Effector memory CD4-positive, alpha-beta T cell (primary cell): Measurements from ENCODE around the gene SLC12A7.
A peak's percentile ranks its signal among the peaks of the same experiment; 100 is the strongest.

Experiments
- DNase-seq, 3 donors: peaks; one replicate each; pipeline ENCODE4 v3.0.0-alpha.2; 2020
- H3K27ac ChIP-seq: 2 replicates; pipeline ENCODE4 v1.7.0; 2013; ENCODE audit warnings: mild to moderate bottlenecking, low read length, moderate library complexity; ENCODE audit not compliant: insufficient read depth, poor library complexity, severe bottlenecking
- H3K27me3 ChIP-seq: replicated peaks from 2 replicates; pipeline ENCODE4 v1.7.0; 2013; ENCODE audit warnings: mild to moderate bottlenecking, low read length; ENCODE audit not compliant: insufficient read depth, control insufficient read depth, poor library complexity, severe bottlenecking
- H3K36me3 ChIP-seq: 2 replicates; pipeline ENCODE4 v1.7.0; 2013; ENCODE audit warnings: mild to moderate bottlenecking, low read length, moderate library complexity; ENCODE audit not compliant: control insufficient read depth, insufficient read depth
- H3K4me1 ChIP-seq: 2 replicates; pipeline ENCODE4 v1.7.0; 2013; ENCODE audit warnings: low read length, mild to moderate bottlenecking; ENCODE audit not compliant: control insufficient read depth, insufficient read depth, poor library complexity, severe bottlenecking
- H3K4me3 ChIP-seq: 2 replicates; pipeline ENCODE4 v1.7.0; 2013; ENCODE audit warnings: low read length, low read depth, mild to moderate bottlenecking; ENCODE audit not compliant: insufficient read depth, poor library complexity, severe bottlenecking
- H3K9me3 ChIP-seq: 2 replicates; pipeline ENCODE4 v1.7.0; 2013; ENCODE audit warnings: mild to moderate bottlenecking, low read length, moderate library complexity; ENCODE audit not compliant: control insufficient read depth

Gene SLC12A7

DNA sequence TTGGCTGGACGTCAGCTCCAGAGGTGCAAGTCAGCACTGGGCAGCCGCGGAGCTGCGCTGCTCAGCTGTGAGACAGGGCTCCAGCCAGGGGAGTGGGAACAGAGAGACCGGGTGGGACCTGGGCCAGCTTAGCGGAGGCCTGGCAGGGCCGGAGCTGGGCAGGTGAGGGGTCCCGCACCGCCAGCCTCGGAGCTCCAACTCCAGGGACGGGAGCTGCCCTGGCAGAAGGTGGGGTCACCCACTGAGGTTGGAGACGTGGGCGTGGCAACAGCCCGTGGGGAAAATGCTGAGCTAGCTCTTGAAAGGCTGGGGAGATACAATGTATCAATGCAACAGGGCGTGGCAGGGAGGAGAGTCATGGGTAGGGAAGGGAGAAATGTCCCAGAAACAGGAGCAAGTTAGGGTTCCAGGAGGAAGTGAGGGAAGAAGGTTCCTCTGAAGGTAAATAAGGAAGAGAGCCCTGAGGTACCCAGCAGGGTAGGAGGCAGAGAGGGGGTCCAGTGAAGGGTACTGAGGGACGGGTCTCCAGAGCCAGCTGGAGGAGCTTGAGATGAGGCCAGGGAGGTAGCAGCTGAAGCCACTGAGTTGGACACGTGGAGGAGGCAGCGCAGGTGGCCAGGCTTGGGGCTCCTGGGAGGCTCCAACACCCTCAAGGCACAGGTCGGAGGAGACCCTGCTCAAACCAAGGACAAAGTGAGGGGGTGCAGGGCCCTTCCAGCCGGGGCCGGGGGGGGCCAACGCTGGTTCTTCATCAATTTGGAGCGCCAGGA, 104.0 kb downstream of the SLC12A7 start:
- Histone ChIP-seq H3K9me3 (no peaks in the 10 kb centered on the region), H3K36me3 (no peaks in the 10 kb centered on the region), H3K27ac (no peak overlapping the region), H3K4me3 (no peak overlapping the region), H3K27me3 (peaks cover 41% of the 10 kb centered on the region), H3K4me1 (peaks cover 36% of the 10 kb centered on the region)
- DNase-seq: no peak

DNA sequence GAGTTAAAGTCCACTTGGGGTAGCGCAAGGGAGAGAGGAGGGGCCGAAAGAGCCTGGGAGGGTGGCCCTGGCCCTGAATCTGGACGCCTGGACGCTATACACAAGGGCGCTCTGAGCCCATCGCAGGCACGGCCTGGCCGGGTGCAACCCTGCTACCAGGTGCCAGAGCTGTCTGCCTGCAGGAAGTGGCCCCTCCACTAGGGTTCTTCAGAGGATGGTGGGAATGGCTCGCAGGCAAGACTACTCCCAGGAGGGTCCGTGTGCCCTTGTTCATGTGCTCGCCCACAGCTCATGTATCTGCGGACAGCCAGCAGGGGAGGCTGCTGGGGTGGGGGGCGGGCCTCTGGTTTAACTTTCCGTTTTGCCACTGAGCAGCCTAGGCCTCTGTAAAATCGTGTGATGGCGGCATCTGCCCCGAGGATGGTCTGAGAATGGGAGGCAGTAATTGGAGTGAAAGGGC, 104.6 kb downstream of the SLC12A7 start:
- Histone ChIP-seq H3K4me3 (no peak overlapping the region), H3K4me1 (peaks cover 36% of the 10 kb centered on the region), H3K36me3 (no peaks in the 10 kb centered on the region), H3K9me3 (no peaks in the 10 kb centered on the region), H3K27ac (no peak overlapping the region), H3K27me3 (peaks cover 38% of the 10 kb centered on the region)
- no peak for DNase-seq

DNA sequence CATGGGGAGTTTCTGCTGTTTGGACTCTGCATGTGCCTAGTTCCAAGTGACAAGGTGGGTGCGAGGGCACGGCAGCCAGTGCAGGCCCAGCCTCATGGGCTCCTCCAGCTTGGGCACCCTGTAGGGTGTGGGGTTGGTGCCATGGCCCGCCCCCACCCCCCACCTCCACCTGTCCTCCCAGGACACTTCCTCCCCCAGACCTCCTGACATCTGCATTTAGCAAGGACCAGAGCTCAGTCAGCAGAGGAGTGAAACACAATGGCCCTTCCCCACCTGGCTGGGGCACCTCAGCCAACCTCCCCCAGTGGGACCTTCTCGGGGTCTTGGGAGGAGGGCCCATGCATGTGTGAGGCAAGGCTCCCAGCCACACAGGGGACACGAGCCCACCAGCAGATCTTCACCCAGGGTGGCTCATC, 105.2 kb downstream of the SLC12A7 start:
- peaks cover 32% of the 10 kb centered on the region for H3K27me3 ChIP-seq
- H3K9me3 ChIP-seq: no peaks in the 10 kb centered on the region
- H3K4me1 ChIP-seq: peaks cover 36% of the 10 kb centered on the region
- no peaks in the 10 kb centered on the region for H3K36me3 ChIP-seq
- no peak overlapping the region for H3K4me3 ChIP-seq
- DNase-seq: no peak
- no peak overlapping the region for H3K27ac ChIP-seq

DNA sequence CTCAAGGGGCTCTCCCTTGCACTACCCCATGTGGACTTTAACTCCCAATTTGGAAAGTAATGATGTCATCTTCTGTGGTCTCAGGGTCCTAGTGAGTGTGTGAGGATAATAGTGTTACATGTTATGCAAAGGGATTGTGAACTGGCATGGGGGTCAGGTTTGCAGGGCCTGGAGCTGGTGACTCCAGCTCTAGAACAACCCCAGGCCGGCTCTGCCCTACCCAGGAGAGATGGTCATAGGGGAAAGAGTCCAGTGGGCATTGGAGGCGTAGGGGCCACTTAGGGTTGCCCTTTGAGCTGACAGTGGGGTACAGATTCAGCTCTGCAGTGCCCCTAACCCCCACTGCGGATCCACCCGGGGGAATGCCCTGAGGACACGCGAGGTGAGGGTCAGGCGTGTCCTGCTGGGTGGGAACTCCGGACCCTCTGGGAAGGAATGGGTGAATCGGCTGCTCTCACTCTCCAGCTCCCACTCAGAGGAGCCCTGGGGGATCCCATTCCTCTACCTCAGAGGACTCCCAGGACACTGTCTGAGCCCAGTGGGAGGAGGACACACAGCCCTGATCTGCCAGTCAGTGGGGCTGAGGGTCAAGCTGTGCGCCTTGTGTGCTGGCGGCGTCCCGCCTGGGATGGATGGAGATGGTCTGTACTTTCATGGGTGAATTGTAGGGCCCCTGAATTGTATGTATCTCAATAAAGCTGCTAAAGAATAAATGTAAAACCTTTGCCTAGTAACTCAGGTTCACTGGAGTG, 105.8 kb downstream of the SLC12A7 start:
- Histone ChIP-seq H3K27ac (no peak overlapping the region), H3K36me3 (no peaks in the 10 kb centered on the region), H3K4me1 (peaks cover 36% of the 10 kb centered on the region), H3K27me3 (peaks cover 28% of the 10 kb centered on the region), H3K4me3 (no peak overlapping the region), H3K9me3 (no peaks in the 10 kb centered on the region)
- no peak for DNase-seq

DNA sequence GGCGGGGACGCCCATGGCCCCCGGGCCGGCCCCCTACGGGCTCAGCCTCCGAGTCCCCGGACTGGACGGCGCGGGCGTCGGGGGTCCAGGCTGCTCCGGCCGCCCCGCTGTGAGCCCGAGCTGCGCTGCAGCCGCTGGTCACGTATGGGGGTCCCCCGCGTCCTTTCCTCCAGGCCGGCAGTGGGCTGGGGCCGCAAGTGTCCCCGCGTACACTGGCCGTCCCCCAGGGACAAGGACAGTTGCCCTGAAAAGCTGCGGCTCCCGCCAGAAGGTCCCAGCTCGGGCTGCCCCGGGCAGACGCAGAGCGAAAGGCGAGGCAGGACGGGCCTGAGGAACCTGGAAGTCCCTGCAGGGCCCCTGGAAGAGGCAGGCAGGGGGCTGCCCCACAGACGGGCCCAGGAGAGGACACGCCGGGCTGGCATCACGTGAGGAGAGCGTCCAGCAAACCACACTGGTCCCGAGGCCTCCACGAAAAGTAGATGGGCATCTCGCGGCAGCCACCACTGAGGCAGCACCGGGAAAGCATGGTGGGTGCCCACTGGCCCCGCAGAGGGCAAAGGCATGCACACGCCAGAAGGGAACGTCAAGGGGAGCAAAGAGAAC, 106.5 kb downstream of the SLC12A7 start:
- H3K4me3 ChIP-seq: peak overlapping the region; percentile 54
- H3K27me3 ChIP-seq: peaks cover 23% of the 10 kb centered on the region
- no peaks in the 10 kb centered on the region for H3K9me3 ChIP-seq
- DNase-seq: no peak
- H3K27ac ChIP-seq: no peak overlapping the region
- H3K36me3 ChIP-seq: no peaks in the 10 kb centered on the region
- H3K4me1 ChIP-seq: peaks cover 36% of the 10 kb centered on the region

DNA sequence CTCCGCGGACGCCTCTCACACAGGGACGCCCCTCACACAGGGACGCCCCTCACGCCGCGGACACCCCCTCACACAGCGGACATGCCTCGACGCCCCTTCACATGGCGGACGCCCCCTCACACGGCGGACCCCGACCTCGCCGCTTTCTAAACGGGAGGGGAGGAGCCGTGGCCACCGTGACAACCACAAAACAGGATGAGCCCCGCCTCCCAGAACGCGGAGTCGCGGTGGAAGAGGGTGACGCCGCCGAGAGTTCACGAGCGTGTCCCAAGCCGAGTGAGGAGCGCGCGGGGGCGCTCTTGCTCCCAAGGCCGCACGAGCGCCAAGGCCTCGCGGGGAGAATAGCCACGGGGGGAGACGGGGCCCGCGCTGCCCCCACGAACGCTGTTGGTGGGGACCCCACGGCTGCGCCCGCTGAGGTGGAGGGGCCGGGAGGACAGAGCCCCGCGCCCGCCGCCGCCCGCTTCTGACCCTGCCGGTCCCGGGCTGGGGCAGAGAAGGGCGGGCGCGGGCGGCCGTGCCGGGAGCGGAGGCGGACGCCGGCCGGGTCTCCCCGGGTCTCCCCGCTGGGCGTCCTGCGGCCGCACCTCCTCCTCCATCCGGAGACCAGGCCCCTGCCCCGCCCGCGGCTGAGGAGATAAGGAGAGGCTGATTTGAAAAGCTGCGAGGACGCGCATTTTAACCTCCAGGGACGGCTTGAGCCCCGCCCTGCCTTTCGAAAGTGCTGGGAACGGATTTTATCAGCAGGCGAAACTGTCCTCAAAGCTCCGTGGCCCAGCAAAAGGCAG, 107.2 kb downstream of the SLC12A7 start:
- DNase-seq: peak in 1 of 3 donors; percentile 19
- Histone ChIP-seq H3K4me1 (peaks cover 33% of the 10 kb centered on the region), H3K27me3 (peaks cover 16% of the 10 kb centered on the region), H3K27ac (no peak overlapping the region), H3K36me3 (no peaks in the 10 kb centered on the region), H3K9me3 (no peaks in the 10 kb centered on the region), H3K4me3 (peak overlapping the region; percentile 54)

DNA sequence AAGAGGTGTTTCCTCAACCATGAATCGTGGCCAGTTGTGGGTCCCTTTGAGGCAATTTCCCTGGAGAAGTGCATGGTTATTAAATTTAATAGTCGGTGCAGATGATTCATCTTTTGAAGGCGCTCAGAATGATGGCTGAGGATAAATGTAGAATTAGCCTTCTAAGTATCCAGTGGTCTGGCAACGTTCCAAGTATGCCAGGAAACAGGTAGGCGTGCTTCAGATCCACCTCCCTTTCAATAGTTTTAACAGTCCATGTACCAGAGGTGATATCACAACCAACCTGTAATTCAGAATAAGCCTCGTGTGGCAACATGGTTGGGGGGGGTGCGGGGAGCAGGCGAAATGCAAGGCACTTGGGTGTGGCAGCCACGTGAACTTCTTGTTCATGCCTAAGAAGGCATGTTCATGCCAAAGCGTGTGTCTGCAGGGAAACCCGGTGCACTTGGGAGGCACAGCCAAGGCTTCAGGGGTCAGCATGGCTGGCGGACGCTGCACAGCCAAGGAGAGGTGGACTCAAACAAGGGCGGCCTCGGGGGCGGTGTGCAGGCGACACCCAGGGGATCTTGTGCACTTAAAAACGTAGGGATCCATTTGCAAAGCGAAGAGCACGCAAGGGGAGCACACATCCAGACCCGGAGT, 108.4 kb downstream of the SLC12A7 start:
- no peak overlapping the region for H3K27ac ChIP-seq
- peaks cover 8% of the 10 kb centered on the region for H3K27me3 ChIP-seq
- no peak overlapping the region for H3K4me3 ChIP-seq
- H3K36me3 ChIP-seq: no peaks in the 10 kb centered on the region
- H3K9me3 ChIP-seq: no peaks in the 10 kb centered on the region
- DNase-seq: no peak
- H3K4me1 ChIP-seq: peaks cover 26% of the 10 kb centered on the region

DNA sequence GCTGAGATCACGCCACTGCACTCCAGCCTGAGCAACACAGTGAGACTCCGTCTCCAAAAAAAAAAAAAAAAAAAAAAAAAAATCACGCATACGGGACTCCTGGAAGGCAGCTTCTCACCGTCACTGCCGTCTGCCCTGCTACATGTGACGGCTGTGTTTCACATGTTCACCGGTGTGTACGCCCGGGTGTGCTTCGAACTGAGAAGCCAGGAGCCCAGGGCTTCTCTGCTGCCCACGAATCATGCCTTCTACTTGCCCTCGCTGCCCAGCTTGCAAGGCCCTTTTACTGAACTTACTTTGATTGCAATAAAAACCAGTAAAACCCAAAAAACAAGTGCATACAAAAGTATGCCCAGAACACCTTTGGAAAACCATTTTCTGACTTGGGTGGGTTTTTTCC, 109.0 kb downstream of the SLC12A7 start:
- H3K4me3 ChIP-seq: no peak overlapping the region
- peaks cover 2% of the 10 kb centered on the region for H3K27me3 ChIP-seq

DNA sequence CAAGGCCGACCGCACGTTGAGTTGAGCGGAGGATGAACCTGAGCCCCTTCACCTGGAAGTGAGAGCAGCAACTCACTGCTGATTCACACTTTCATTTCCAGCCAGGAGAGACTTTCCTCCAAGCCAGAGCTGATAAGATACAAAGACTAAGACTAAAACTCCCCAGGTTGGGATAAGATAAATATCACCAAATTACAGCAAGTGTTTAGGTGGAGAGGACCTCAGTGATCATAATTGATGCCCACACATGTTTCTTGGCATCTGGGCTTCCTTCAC, 109.7 kb downstream of the SLC12A7 start:
- Histone ChIP-seq H3K4me1 (peaks cover 23% of the 10 kb centered on the region), H3K27ac (no peak overlapping the region), H3K9me3 (no peaks in the 10 kb centered on the region), H3K27me3 (no peaks in the 10 kb centered on the region), H3K4me3 (no peak overlapping the region), H3K36me3 (no peaks in the 10 kb centered on the region)
- no peak for DNase-seq

More for the DNA sequence above, 109.0 kb downstream of the SLC12A7 start:
- Histone ChIP-seq H3K4me1 (peaks cover 22% of the 10 kb centered on the region), H3K27ac (no peak overlapping the region), H3K9me3 (no peaks in the 10 kb centered on the region), H3K36me3 (no peaks in the 10 kb centered on the region)
- DNase-seq: no peak
